Measurements from ENCODE around the gene LRRTM3. TPM values are rescaled to one million over a fixed set of nuclear protein-coding genes. Genes with fewer than 3 reads are reported as not detected.

LRRTM3 gene
- total RNA-seq, 1 donor from 2014 or later = 2.8 TPM

DNA sequence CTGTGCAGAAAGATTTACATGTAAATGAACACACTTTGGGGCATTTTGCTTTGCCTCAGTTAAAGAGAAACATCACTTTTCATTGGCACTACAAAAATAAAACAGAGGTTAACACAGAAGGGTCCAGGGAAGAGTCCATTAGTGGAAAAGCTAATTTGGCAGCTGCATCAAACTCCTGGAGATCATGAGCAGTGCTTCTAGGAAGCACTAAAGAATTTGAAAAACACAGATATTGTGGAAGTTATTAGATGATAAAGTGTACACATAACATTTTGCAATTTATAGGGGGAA, 161.2 kb downstream of the LRRTM3 start:
- no peaks in the 10 kb centered on the region for H3K27me3 Mint-ChIP-seq (ENCODE audit: low read depth)

DNA sequence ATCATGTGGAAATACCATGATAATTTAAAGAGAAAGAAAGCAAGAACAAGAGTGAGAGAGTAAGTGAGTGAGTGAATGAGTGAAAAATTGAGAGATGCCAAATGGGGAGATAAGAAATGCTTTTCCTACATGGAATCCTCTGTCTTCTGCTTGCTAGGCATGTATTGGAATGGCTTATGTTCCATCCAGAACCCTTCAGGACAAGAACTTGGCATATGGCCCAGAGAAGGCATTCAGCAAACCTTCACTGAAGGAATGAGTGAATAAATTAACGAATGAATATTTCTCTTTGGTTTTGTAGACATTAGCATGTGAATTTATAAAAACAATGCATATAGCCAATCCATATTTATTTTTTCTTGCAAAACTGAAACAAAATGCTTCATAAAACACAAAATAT, 162.2 kb downstream of the LRRTM3 start:
- DNase-seq (ENCODE audit: low read depth, low spot score) = no peak
- Mint-ChIP-seq H3K4me3 (no peak overlapping the region), H3K27ac (ENCODE audit: unreplicated experiment) (no peak overlapping the region), H3K36me3 (ENCODE audit: low read depth) (no peaks in the 10 kb centered on the region), H3K27me3 (ENCODE audit: low read depth) (no peaks in the 10 kb centered on the region), H3K4me1 (peaks cover 4% of the 10 kb centered on the region), H3K9me3 (no peaks in the 10 kb centered on the region)
- TF ChIP-seq, protein P1, sequence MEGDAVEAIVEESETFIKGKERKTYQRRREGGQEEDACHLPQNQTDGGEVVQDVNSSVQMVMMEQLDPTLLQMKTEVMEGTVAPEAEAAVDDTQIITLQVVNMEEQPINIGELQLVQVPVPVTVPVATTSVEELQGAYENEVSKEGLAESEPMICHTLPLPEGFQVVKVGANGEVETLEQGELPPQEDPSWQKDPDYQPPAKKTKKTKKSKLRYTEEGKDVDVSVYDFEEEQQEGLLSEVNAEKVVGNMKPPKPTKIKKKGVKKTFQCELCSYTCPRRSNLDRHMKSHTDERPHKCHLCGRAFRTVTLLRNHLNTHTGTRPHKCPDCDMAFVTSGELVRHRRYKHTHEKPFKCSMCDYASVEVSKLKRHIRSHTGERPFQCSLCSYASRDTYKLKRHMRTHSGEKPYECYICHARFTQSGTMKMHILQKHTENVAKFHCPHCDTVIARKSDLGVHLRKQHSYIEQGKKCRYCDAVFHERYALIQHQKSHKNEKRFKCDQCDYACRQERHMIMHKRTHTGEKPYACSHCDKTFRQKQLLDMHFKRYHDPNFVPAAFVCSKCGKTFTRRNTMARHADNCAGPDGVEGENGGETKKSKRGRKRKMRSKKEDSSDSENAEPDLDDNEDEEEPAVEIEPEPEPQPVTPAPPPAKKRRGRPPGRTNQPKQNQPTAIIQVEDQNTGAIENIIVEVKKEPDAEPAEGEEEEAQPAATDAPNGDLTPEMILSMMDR (conservative IDR thresholded peaks at IDR 0.05) = no peak

More for the DNA sequence above, 161.2 kb downstream of the LRRTM3 start:
- no peak overlapping the region for H3K27ac Mint-ChIP-seq (ENCODE audit: unreplicated experiment)
- no peaks in the 10 kb centered on the region for H3K36me3 Mint-ChIP-seq (ENCODE audit: low read depth)
- DNase-seq (ENCODE audit: low read depth, low spot score) = no peak
- TF ChIP-seq, protein P1 (conservative IDR thresholded peaks at IDR 0.05) = no peak
- no peaks in the 10 kb centered on the region for H3K9me3 Mint-ChIP-seq
- H3K4me3 Mint-ChIP-seq = no peak overlapping the region
- H3K4me1 Mint-ChIP-seq = peaks cover 4% of the 10 kb centered on the region

DNA sequence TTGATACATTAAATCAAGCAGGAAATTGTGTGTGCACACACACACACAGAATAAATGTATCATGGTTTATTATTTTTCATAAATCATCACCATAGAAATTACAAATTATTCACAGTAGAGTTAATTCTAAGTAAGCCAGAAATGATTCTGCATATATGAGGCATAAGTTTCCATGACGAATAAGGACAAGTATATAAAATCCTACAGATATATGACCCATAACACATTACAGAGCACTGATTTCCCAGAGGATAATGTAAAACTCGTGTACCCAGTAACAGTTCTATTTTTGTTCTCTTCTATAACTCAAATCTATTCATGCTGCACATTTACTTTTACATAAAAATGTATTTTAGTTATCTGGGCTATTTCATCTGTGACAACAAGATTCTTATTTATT, 169.7 kb downstream of the LRRTM3 start:
- TF ChIP-seq, protein P1 (conservative IDR thresholded peaks at IDR 0.05) = no peak
- DNase-seq (ENCODE audit: low read depth, low spot score) = no peak
- H3K4me1 Mint-ChIP-seq = peaks cover 20% of the 10 kb centered on the region
- H3K4me3 Mint-ChIP-seq = no peak overlapping the region
- no peaks in the 10 kb centered on the region for H3K36me3 Mint-ChIP-seq (ENCODE audit: low read depth)
- no peak overlapping the region for H3K27ac Mint-ChIP-seq (ENCODE audit: unreplicated experiment)
- no peaks in the 10 kb centered on the region for H3K9me3 Mint-ChIP-seq
- H3K27me3 Mint-ChIP-seq (ENCODE audit: low read depth) = no peaks in the 10 kb centered on the region

DNA sequence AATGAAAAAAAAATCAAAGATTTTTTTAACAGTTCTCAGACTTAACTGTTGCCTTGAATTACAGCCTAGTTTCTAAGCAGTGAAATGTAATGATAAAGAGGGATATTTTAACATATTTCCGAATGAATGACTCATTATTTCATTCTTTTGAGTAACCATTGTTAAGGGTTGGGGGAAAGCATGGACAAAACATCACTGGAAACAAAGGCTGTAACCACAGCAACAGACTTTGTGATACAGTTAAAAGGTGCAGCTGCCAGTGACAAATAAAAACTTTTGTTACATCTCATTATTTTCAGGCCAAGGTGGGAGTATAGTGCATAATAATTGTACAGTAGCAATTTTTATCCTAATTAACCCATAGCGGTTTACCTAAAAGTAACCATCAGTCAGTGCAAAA, 172.6 kb downstream of the LRRTM3 start:
- TF ChIP-seq, protein P1 (conservative IDR thresholded peaks at IDR 0.05) = no peak
- Mint-ChIP-seq H3K4me1 (peaks cover 21% of the 10 kb centered on the region), H3K36me3 (ENCODE audit: low read depth) (no peaks in the 10 kb centered on the region), H3K9me3 (no peaks in the 10 kb centered on the region), H3K27me3 (ENCODE audit: low read depth) (no peaks in the 10 kb centered on the region), H3K27ac (ENCODE audit: unreplicated experiment) (peak overlapping the region; percentile 52), H3K4me3 (no peak overlapping the region)
- no peak for DNase-seq (ENCODE audit: low read depth, low spot score)

DNA sequence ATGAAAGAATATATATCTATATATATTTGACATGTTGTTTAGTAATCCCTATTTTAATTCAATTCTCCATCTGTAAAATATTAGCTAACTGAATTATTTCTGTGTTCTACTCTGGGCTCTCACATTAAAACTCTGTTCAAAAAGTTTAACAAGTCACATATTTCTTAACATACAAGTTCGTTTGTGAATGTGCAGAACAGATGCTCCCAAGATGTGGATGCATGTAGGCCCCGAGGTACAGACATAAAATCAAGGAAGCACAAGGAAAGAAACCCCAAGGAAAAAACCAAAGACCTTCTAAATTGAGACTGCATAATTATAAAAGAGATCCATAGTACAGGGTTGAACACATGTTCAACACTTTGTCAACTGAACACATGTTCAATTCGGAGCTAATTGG, 175.1 kb downstream of the LRRTM3 start:
- DNase-seq (ENCODE audit: low read depth, low spot score) = no peak
- TF ChIP-seq, protein P1 (conservative IDR thresholded peaks at IDR 0.05) = no peak
- H3K27me3 Mint-ChIP-seq (ENCODE audit: low read depth) = no peaks in the 10 kb centered on the region
- peaks cover 21% of the 10 kb centered on the region for H3K4me1 Mint-ChIP-seq
- no peaks in the 10 kb centered on the region for H3K36me3 Mint-ChIP-seq (ENCODE audit: low read depth)
- H3K27ac Mint-ChIP-seq (ENCODE audit: unreplicated experiment) = no peak overlapping the region
- no peak overlapping the region for H3K4me3 Mint-ChIP-seq
- no peaks in the 10 kb centered on the region for H3K9me3 Mint-ChIP-seq

DNA sequence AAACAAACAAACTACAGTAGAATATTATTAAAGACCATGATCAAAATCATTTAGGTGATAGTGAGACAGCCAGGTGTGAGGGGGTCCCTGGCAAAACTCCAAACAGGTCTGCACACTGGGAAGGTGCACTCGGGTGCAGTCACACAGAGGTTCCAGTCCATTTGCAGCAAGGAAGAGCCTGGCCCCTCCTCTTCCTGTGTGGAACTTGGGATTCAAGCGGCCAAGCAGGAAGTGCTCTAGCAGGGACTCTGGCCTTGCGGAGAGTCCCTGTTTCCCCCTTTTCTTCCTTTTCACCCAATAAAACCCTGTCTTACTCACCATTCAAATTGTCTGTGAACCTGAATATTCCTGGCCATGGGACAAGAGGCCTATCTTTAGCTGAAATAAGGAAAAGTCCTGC, 181.8 kb downstream of the LRRTM3 start:
- DNase-seq (ENCODE audit: low read depth, low spot score) = no peak
- Mint-ChIP-seq H3K4me1 (no peaks in the 10 kb centered on the region), H3K9me3 (no peaks in the 10 kb centered on the region), H3K27ac (ENCODE audit: unreplicated experiment) (no peak overlapping the region), H3K4me3 (no peak overlapping the region), H3K36me3 (ENCODE audit: low read depth) (no peaks in the 10 kb centered on the region), H3K27me3 (ENCODE audit: low read depth) (no peaks in the 10 kb centered on the region)
- TF ChIP-seq, protein P1 (conservative IDR thresholded peaks at IDR 0.05) = no peak

Data from neural crest cell (in vitro differentiated cells).